DND-41 (cell line): ENCODE data around the gene THBD.

Source experiments
- ATAC-seq: fragments of 200-7000 bp; cut with Tn5 transposase; 3 replicates; pipeline ENCODE4 v1.9.1; 2021; ENCODE audit warnings: low read depth; ENCODE audit not compliant: insufficient read depth
- DNase-seq: peaks from one replicate; pipeline ENCODE4 v3.0.0-alpha.2; 2020
- H2AFZ ChIP-seq: 2 replicates; pipeline ENCODE4 v1.6.0; 2012; ENCODE audit warnings: low read depth, low read length
- H3K27ac ChIP-seq: 2 replicates; pipeline ENCODE4 v1.5.1; 2012; ENCODE audit warnings: low read length, inconsistent platforms
- H3K27me3 ChIP-seq: fragments of 200-600 bp; sonication (generic); 2 replicates; pipeline ENCODE4 v1.6.0; 2012; ENCODE audit warnings: low read length, mild to moderate bottlenecking, inconsistent platforms; ENCODE audit not compliant: insufficient read depth, poor library complexity
- H3K36me3 ChIP-seq: 2 replicates; pipeline ENCODE4 v1.5.1; 2012; ENCODE audit warnings: low read length, inconsistent platforms; ENCODE audit not compliant: insufficient read depth
- H3K4me1 ChIP-seq: 2 replicates; pipeline ENCODE4 v1.5.1; 2012; ENCODE audit warnings: mild to moderate bottlenecking, low read length; ENCODE audit not compliant: insufficient read depth
- H3K4me2 ChIP-seq: 2 replicates; pipeline ENCODE4 v1.6.0; 2012; ENCODE audit warnings: mild to moderate bottlenecking, moderate library complexity, low read length, inconsistent platforms; ENCODE audit not compliant: insufficient read depth
- H3K4me3 ChIP-seq, 2 experiments: fragments of 200-600 bp in 1 of 2; shearing (Covaris generic) in 1 of 2; 2 replicates each; pipeline ENCODE4 v1.5.1; 2012 to 2016; ENCODE audit warnings: inconsistent platforms in 2 of 2, low read length in 2 of 2, mild to moderate bottlenecking in 2 of 2, low read depth in 1 of 2, moderate library complexity in 1 of 2
- H3K79me2 ChIP-seq: 2 replicates; pipeline ENCODE4 v1.6.0; 2012; ENCODE audit warnings: low read length, inconsistent platforms; ENCODE audit not compliant: insufficient read depth
- H3K9ac ChIP-seq: 2 replicates; pipeline ENCODE4 v1.6.0; 2012; ENCODE audit warnings: low read depth, mild to moderate bottlenecking, inconsistent platforms, low read length, moderate library complexity
- H3K9me3 ChIP-seq: 2 replicates; pipeline ENCODE4 v1.5.1; 2012; ENCODE audit warnings: low read length, moderate library complexity, mild to moderate bottlenecking, inconsistent platforms; ENCODE audit not compliant: insufficient read depth, severe bottlenecking
- H4K20me1 ChIP-seq: 2 replicates; pipeline ENCODE4 v1.6.0; 2012; ENCODE audit warnings: low read length; ENCODE audit not compliant: insufficient read depth
- EZH2 ChIP-seq: IDR thresholded peaks from 3 replicates; pipeline ENCODE4 v1.6.1; 2012; ENCODE audit warnings: borderline replicate concordance, low read depth, mild to moderate bottlenecking, moderate library complexity, low read length, inconsistent platforms; ENCODE audit not compliant: severe bottlenecking
- TF ChIP-seq, protein P1 (sequence below): IDR thresholded peaks from 2 replicates; pipeline ENCODE4 v1.5.1; 2012; ENCODE audit warnings: borderline replicate concordance, low read length, moderate library complexity, mild to moderate bottlenecking; ENCODE audit not compliant: poor library complexity, severe bottlenecking; ENCODE audit errors: extremely low read depth

THBD gene

DNA sequence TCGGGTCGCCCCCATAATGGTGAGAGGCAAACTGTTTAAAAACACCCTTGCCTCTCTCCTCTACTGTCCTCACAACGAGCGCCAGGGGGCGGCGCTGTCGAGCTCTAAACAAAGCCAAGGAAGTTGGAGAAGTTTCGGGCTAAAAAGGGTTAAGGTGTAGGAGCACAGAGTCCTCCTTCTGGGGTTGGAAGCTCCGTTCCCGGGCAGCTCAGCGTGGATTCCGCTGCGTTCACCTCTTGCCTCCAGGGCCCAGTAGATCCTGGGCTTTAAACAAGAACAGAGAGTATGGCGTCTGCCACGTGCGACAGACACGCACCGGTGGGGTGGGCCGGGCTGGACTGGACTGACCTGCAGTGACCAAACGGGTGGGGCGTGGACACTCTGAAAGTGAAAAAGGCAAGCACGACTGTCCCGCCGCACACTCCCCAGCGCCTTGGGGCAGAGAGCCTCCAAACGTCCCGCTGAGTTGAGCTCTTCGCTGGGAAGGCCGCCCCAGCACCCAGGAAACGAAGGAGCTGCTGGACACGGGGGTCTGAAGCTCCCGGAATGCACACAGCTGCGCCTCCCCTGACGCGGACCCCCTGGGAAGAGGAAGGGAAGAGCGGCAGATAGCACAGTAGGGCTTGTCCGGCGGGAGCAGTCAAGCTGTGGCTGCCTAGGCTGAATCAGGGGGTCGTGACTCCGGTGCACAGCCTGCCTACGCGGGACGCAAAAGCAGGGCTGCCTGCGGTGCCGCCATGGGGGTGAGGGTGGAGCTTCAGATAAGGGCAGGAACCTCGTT is 1.6 kb upstream of the THBD start:
- Histone ChIP-seq H3K4me2 (no peak overlapping the region), H3K9ac (no peak overlapping the region), H3K4me3 (no peak overlapping the region), H3K79me2 (no peaks in the 10 kb centered on the region), H3K27ac (no peak overlapping the region), H3K9me3 (no peaks in the 10 kb centered on the region), H3K27me3 (no peaks in the 10 kb centered on the region), H2AFZ (no peak overlapping the region), H3K4me1 (no peaks in the 10 kb centered on the region), H4K20me1 (no peaks in the 10 kb centered on the region), H3K36me3 (no peaks in the 10 kb centered on the region)
- DNase-seq: peak; percentile 30
- no peak for TF ChIP-seq EZH2
- TF ChIP-seq, protein P1, sequence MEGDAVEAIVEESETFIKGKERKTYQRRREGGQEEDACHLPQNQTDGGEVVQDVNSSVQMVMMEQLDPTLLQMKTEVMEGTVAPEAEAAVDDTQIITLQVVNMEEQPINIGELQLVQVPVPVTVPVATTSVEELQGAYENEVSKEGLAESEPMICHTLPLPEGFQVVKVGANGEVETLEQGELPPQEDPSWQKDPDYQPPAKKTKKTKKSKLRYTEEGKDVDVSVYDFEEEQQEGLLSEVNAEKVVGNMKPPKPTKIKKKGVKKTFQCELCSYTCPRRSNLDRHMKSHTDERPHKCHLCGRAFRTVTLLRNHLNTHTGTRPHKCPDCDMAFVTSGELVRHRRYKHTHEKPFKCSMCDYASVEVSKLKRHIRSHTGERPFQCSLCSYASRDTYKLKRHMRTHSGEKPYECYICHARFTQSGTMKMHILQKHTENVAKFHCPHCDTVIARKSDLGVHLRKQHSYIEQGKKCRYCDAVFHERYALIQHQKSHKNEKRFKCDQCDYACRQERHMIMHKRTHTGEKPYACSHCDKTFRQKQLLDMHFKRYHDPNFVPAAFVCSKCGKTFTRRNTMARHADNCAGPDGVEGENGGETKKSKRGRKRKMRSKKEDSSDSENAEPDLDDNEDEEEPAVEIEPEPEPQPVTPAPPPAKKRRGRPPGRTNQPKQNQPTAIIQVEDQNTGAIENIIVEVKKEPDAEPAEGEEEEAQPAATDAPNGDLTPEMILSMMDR: peak; percentile 47
- ATAC-seq: peak; percentile 35; the same call in 1 of the 3 replicates

DNA sequence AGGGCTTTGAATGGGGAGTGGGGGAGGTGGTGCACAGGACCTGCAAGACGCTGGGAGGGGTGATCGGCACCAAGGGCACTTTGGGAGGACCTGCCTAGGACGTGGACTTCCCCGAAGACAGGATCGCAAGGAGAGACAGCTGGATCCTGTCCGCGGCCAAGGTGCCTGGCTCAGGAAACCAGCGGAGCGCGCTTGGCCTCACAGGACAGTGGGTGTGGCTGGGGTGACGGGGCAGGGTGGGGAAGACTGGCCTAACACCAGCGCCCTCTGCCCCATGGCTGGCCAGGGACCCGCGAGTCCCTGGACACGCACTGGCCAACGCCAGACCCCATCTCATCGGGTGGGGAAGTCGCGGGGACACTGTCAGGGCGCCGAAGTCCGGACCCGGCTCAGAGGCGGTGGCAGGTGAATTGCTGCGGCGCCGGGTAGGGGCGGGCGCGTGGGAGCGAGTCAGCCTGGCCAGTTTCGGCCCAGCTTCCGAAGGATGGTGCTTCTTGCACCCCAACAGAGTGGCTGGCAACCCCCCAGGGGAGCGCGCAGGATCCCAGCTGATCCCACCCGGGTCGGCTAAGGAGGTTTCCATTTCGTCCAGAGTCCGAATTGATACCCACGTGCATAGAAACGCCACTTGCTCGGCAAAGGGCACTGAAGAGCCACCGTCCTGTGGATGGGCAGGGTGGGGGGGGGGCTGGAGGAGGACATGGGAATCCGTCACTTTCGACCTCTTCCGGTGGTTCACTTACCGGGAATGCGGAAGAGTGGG is 785 bp upstream of the THBD start:
- TF ChIP-seq, protein P1: no peak
- TF ChIP-seq EZH2: no peak
- H4K20me1 ChIP-seq: no peaks in the 10 kb centered on the region
- no peaks in the 10 kb centered on the region for H3K36me3 ChIP-seq
- no peaks in the 10 kb centered on the region for H3K4me1 ChIP-seq
- no peak overlapping the region for H3K4me3 ChIP-seq
- H3K9ac ChIP-seq: no peak overlapping the region
- no peak overlapping the region for H2AFZ ChIP-seq
- H3K27ac ChIP-seq: no peak overlapping the region
- ATAC-seq (no peak), DNase-seq (no peak)
- no peak overlapping the region for H3K4me2 ChIP-seq
- H3K9me3 ChIP-seq: no peaks in the 10 kb centered on the region
- H3K79me2 ChIP-seq: no peaks in the 10 kb centered on the region
- H3K27me3 ChIP-seq: no peaks in the 10 kb centered on the region

DNA sequence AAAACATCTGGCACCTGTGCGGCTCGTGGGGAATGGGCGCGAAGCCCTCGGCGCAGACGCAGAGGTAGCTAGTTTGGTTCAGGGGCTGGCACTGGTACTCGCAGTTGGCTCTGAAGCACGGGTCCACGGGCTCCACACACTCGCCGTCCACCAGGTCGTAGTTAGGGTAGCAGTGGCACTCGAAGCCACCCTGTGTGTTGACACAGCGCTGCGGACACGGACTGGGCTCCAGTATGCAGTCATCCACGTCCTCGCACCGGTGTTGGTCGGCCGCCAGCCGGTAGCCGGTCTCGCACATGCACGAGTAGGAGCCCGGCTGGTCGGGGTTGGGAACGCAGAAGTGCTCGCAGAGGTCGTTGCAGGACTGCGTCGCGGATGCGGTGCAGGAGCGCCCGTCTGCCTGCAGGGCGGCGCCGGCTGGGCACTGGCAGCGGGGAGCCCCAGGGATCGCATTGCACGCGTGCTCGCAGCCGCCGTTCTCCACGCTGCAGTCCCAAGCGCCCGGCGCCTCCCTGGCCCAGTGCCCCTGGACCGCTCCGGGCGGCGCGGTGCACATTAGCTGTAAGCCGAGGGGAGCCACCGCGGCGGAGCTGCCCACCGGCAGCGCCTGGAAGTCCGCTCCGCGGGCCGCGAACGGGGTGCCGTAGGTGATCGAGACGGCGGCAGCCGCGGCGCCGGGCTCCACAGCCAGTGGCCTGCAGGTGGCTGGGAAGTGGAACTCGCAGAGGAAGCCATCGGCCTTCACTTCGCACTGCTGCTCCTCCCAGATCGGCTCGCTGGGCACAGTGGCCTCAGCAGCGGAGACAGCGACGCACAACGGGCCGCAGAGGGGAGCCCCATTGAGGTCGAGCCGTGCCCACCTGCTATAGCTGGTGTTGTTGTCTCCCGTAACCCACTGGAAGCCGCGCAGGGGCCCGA is 930 bp downstream of the THBD start:
- H2AFZ ChIP-seq: no peak overlapping the region
- no peaks in the 10 kb centered on the region for H3K9me3 ChIP-seq
- no peak for TF ChIP-seq EZH2
- TF ChIP-seq, protein P1: peak; percentile 51
- no peaks in the 10 kb centered on the region for H4K20me1 ChIP-seq
- no peaks in the 10 kb centered on the region for H3K27me3 ChIP-seq
- H3K4me1 ChIP-seq: no peaks in the 10 kb centered on the region
- ATAC-seq: no peak
- no peak overlapping the region for H3K4me3 ChIP-seq
- no peaks in the 10 kb centered on the region for H3K79me2 ChIP-seq
- DNase-seq: no peak
- no peak overlapping the region for H3K9ac ChIP-seq
- H3K27ac ChIP-seq: no peak overlapping the region
- no peaks in the 10 kb centered on the region for H3K36me3 ChIP-seq
- no peak overlapping the region for H3K4me2 ChIP-seq
